Natural killer cell (primary cell): ENCODE results near the gene HTR3B. TPM values are rescaled to one million over a fixed set of nuclear protein-coding genes. Genes with fewer than 3 reads are reported as not detected.
A peak's percentile ranks its signal among the peaks of the same experiment; 100 is the strongest.

ENCODE experiments used
- ATAC-seq, 3 donors: fragments of 150-1000 bp in 2 of 3; fragments of 200-7000 bp in 1 of 3; cut with Tn5 transposase; 1 replicate in 1 of 3; 2 replicates in 2 of 3; pipeline ENCODE4 v1.10.0; 2021; ENCODE audit warnings: mild to moderate bottlenecking in 2 of 3, moderate library complexity in 2 of 3
- DNase-seq, 2 donors: peaks; one replicate each; pipeline versions ENCODE4 v3.0.0 to v3.0.0-alpha.2; 2013 to 2021; ENCODE audit warnings: mixed read lengths in 1 of 2
- H3K27ac ChIP-seq: one replicate; pipeline ENCODE4 v1.5.1; 2013; ENCODE audit warnings: mild to moderate bottlenecking, low read length
- H3K27me3 ChIP-seq: one replicate; pipeline ENCODE4 v1.6.1; 2013; ENCODE audit warnings: low read length; ENCODE audit not compliant: control insufficient read depth, insufficient read depth
- H3K36me3 ChIP-seq: one replicate; pipeline ENCODE4 v1.6.1; 2013; ENCODE audit warnings: low read length; ENCODE audit not compliant: control insufficient read depth, insufficient read depth
- H3K4me1 ChIP-seq: one replicate; pipeline ENCODE4 v1.6.1; 2013; ENCODE audit warnings: low read length; ENCODE audit not compliant: control insufficient read depth, insufficient read depth
- H3K4me3 ChIP-seq: one replicate; pipeline ENCODE4 v1.5.1; 2013; ENCODE audit warnings: low read length
- H3K9me3 ChIP-seq: one replicate; pipeline ENCODE4 v1.6.1; 2013; ENCODE audit warnings: low read length; ENCODE audit not compliant: control insufficient read depth, insufficient read depth
- H3K27ac Mint-ChIP-seq, 2 donors: one replicate each; pipeline ENCODE4 v1.8.0; 2022; ENCODE audit warnings: mild to moderate bottlenecking in 2 of 2, mixed read lengths in 2 of 2, moderate library complexity in 1 of 2
- H3K27me3 Mint-ChIP-seq, 2 donors: one replicate each; pipeline ENCODE4 v1.8.0; 2022; ENCODE audit warnings: low read depth in 2 of 2, mixed read lengths in 2 of 2
- H3K36me3 Mint-ChIP-seq: one replicate; pipeline ENCODE4 v1.8.0; 2022; ENCODE audit warnings: mixed read lengths
- H3K4me1 Mint-ChIP-seq, 2 donors: one replicate each; pipeline ENCODE4 v1.8.0; 2022; ENCODE audit warnings: mixed read lengths in 2 of 2
- H3K4me3 Mint-ChIP-seq: one replicate; pipeline ENCODE4 v1.8.0; 2022; ENCODE audit warnings: mild to moderate bottlenecking, moderate library complexity, mixed read lengths
- H3K9me3 Mint-ChIP-seq, 2 donors: one replicate each; pipeline ENCODE4 v1.8.0; 2022; ENCODE audit warnings: mixed read lengths in 2 of 2
- CTCF ChIP-seq: fragments of 200-600 bp; IDR thresholded peaks from one replicate; pipeline ENCODE4 v1.8.0; 2022; ENCODE audit warnings: antibody characterized with exemption
- WGBS: methylation state at CpG from one replicate; pipeline ENCODE4 v1.1.7; 2013; ENCODE audit warnings: missing lambda C conversion rate; ENCODE audit not compliant: insufficient coverage; 5-methylcytosine and 5-hydroxymethylcytosine counted together
- intact Hi-C: fragments of 100-400 bp; cut with micrococcal nuclease; formaldehyde crosslinking; loops from one replicate; pipeline ENCODE4 v1.14.2; 2022
- total RNA-seq, 4 donors: library from RNA; stranded (reverse); fragments of 120-200 nt in 1 of 4; gene quantifications; one replicate each; pipeline versions ENCODE4 v1.2.3 to v1.2.4, GENCODE V29; 2013 to 2022

Gene HTR3B
- total RNA-seq, 3 donors from 2014 or later (not counting 1 experiment from before 2014, with no cell fraction given), result not detected

GRCh38 chr11:113992459-113993110 lies 88.0 kb downstream of the HTR3B start:
- Histone ChIP-seq H3K4me1 (no peaks in the 10 kb centered on the region), H3K36me3 (no peaks in the 10 kb centered on the region), H3K4me3 (no peak overlapping the region), H3K9me3 (no peaks in the 10 kb centered on the region), H3K27me3 (no peaks in the 10 kb centered on the region), H3K27ac (no peak overlapping the region)
- WGBS, result 22% methylated on average over 3 of the region's 7 CpGs
- H3K4me1 Mint-ChIP-seq, result no peaks in the 10 kb centered on the region
- TF ChIP-seq CTCF, result no peak
- H3K27me3 Mint-ChIP-seq, result peaks cover 26 to 29% of the 10 kb centered on the region in 2 donors
- H3K27ac Mint-ChIP-seq, result no peak overlapping the region
- intact Hi-C loops, result no loop called here
- no peak overlapping the region for H3K4me3 Mint-ChIP-seq
- H3K36me3 Mint-ChIP-seq, result no peaks in the 10 kb centered on the region
- DNase-seq (no peak), ATAC-seq (no peak)
- H3K9me3 Mint-ChIP-seq, result no peaks in the 10 kb centered on the region

GRCh38 chr11:113994077-113994954 lies 89.7 kb downstream of the HTR3B start:
- DNase-seq, result peak; percentile 32 to 65
- no peak overlapping the region for H3K4me3 Mint-ChIP-seq
- H3K36me3 ChIP-seq, result no peaks in the 10 kb centered on the region
- H3K4me1 Mint-ChIP-seq, result no peaks in the 10 kb centered on the region
- H3K27ac ChIP-seq, result no peak overlapping the region
- ATAC-seq, result peak in 2 of 3 donors; percentile 61 to 70
- H3K27me3 Mint-ChIP-seq, result peaks cover 28 to 29% of the 10 kb centered on the region in 2 donors
- intact Hi-C loops, result loop anchor here (1.0 kb wide), 1 partner anchor 267 kb away; no protein-coding TSS in a partner anchor
- H3K4me1 ChIP-seq, result no peaks in the 10 kb centered on the region
- no peak overlapping the region for H3K4me3 ChIP-seq
- no peaks in the 10 kb centered on the region for H3K9me3 ChIP-seq
- H3K27me3 ChIP-seq, result no peaks in the 10 kb centered on the region
- H3K27ac Mint-ChIP-seq, result no peak overlapping the region
- 6% methylated on average over 6 of the region's 6 CpGs for WGBS
- no peaks in the 10 kb centered on the region for H3K9me3 Mint-ChIP-seq
- H3K36me3 Mint-ChIP-seq, result no peaks in the 10 kb centered on the region
- TF ChIP-seq CTCF, result peak; percentile 67

Other genes with a start within 250 kb of the HTR3B start
- gene TMPRSS5, start 198.5 kb upstream of the HTR3B start, total RNA-seq, result 1 to 10 TPM in 2 of 3 donors, under 1 TPM in 1; 0.60 to 2.2 (median 1.1) TPM
- gene ZW10, start 131.1 kb upstream of the HTR3B start, total RNA-seq, result 1 to 10 TPM; 5.8 to 9.6 (median 6.6) TPM
- not detected for gene CLDN25, start 125.0 kb upstream of the HTR3B start, total RNA-seq
- 100 to 1,000 TPM; 118 to 160 (median 132) TPM for gene USP28, start 29.2 kb upstream of the HTR3B start, total RNA-seq
- not detected for gene HTR3A, start 70.3 kb downstream of the HTR3B start, total RNA-seq
- 100 to 1,000 TPM; 104 to 224 (median 156) TPM for gene ZBTB16, start 154.9 kb downstream of the HTR3B start, total RNA-seq